Tibial artery (tissue), 4 donors: Measurements from ENCODE around the gene FAM78A.
A peak's percentile ranks its signal among the peaks of the same experiment; 100 is the strongest.

Source experiments
- DNase-seq, 2 donors: peaks; one replicate each; pipeline ENCODE4 v3.0.0-alpha.2; 2019
- H3K27ac ChIP-seq, 2 donors: fragments of 200-600 bp; sonication (generic) in 1 of 2; 1 replicate in 1 of 2; 2 replicates in 1 of 2; pipeline ENCODE4 v1.5.1; 2018 to 2019; ENCODE audit warnings: mild to moderate bottlenecking in 1 of 2
- H3K27me3 ChIP-seq, 2 donors: fragments of 200-600 bp; sonication (generic) in 1 of 2; one replicate each; pipeline versions ENCODE4 v1.5.1 to v1.6.0; 2016 to 2019
- H3K36me3 ChIP-seq, 3 donors: fragments of 200-600 bp; sonication (generic) in 2 of 3; one replicate each; pipeline ENCODE4 v1.5.1; 2016 to 2019; ENCODE audit warnings: mild to moderate bottlenecking in 2 of 3
- H3K4me1 ChIP-seq, 4 donors: fragments of 200-600 bp; sonication (generic) in 2 of 4; 1 replicate in 3 of 4; 2 replicates in 1 of 4; pipeline ENCODE4 v1.5.1; 2016 to 2019
- H3K4me3 ChIP-seq, 2 donors: fragments of 200-600 bp; sonication (generic) in 1 of 2; 1 replicate in 1 of 2; 2 replicates in 1 of 2; pipeline ENCODE4 v1.5.1; 2018 to 2019; ENCODE audit warnings: mild to moderate bottlenecking in 2 of 2
- H3K9me3 ChIP-seq, 3 donors: fragments of 200-600 bp; sonication (generic) in 1 of 3; one replicate each; pipeline ENCODE4 v1.5.1; 2016 to 2019
- CTCF ChIP-seq, 2 experiments: fragments of 200-600 bp in 1 of 2; fragments of 450-650 bp in 1 of 2; IDR thresholded peaks; one replicate each; pipeline ENCODE4 v1.5.1; 2017 to 2019; ENCODE audit warnings: antibody characterized with exemption in 2 of 2, mild to moderate bottlenecking in 1 of 2, moderate library complexity in 1 of 2
- intact Hi-C: fragments of 100-400 bp; cut with DNase I; formaldehyde crosslinking; loops from one replicate; pipeline ENCODE4 v1.15.0; 2023; ENCODE audit warnings: low total_unique reads

The FAM78A gene

GRCh38 chr9:131237931-131238401 lies 38.3 kb downstream of the FAM78A start:
- Histone ChIP-seq H3K27me3 (peaks cover 0 to 17% of the 10 kb centered on the region in 2 donors), H3K36me3 (peaks cover 7 to 34% (median 22%) of the 10 kb centered on the region in 3 donors), H3K4me3 (peak overlapping the region in 1 of 2 donors; percentile 6), H3K4me1 (peaks cover 0 to 15% (median 11%) of the 10 kb centered on the region in 4 donors), H3K27ac (no peak overlapping the region), H3K9me3 (no peaks in the 10 kb centered on the region)
- DNase-seq: peak; percentile 58 to 80
- TF ChIP-seq CTCF (IDR thresholded peaks at IDR 0.05): no peak
- intact Hi-C loops: no loop called here

GRCh38 chr9:131237291-131237690 lies 39.0 kb downstream of the FAM78A start:
- Histone ChIP-seq H3K4me1 (peaks cover 0 to 15% (median 11%) of the 10 kb centered on the region in 4 donors), H3K27me3 (peaks cover 0 to 17% of the 10 kb centered on the region in 2 donors), H3K27ac (no peak overlapping the region), H3K9me3 (no peaks in the 10 kb centered on the region), H3K36me3 (peaks cover 13 to 40% (median 28%) of the 10 kb centered on the region in 3 donors), H3K4me3 (no peak overlapping the region)
- intact Hi-C loops: no loop called here
- no peak for TF ChIP-seq CTCF (IDR thresholded peaks at IDR 0.05)
- DNase-seq: no peak

- Histone ChIP-seq H3K4me3 (no peak overlapping the region), H3K9me3 (no peaks in the 10 kb centered on the region), H3K4me1 (peaks cover 0 to 15% (median 11%) of the 10 kb centered on the region in 4 donors), H3K27me3 (peaks cover 0 to 17% of the 10 kb centered on the region in 2 donors), H3K27ac (no peak overlapping the region), H3K36me3 (peaks cover 18 to 46% (median 33%) of the 10 kb centered on the region in 3 donors)
- no peak for TF ChIP-seq CTCF (IDR thresholded peaks at IDR 0.05)
- no peak for DNase-seq
- intact Hi-C loops: no loop called here
These were observed 39.5 kb downstream of the FAM78A start for GRCh38 chr9:131236761-131237160.

GRCh38 chr9:131236161-131236560 lies 40.1 kb downstream of the FAM78A start:
- H3K27me3 ChIP-seq: peaks cover 0 to 15% of the 10 kb centered on the region in 2 donors
- no peaks in the 10 kb centered on the region for H3K9me3 ChIP-seq
- no peak overlapping the region for H3K4me3 ChIP-seq
- peaks cover 0 to 15% (median 11%) of the 10 kb centered on the region in 4 donors for H3K4me1 ChIP-seq
- DNase-seq: no peak
- no peak for TF ChIP-seq CTCF (IDR thresholded peaks at IDR 0.05)
- peaks cover 24 to 52% (median 37%) of the 10 kb centered on the region in 3 donors for H3K36me3 ChIP-seq
- H3K27ac ChIP-seq: no peak overlapping the region
- intact Hi-C loops: no loop called here

- Histone ChIP-seq H3K36me3 (peaks cover 31 to 59% (median 44%) of the 10 kb centered on the region in 3 donors), H3K27me3 (peaks cover 0 to 9% of the 10 kb centered on the region in 2 donors), H3K4me3 (no peak overlapping the region), H3K4me1 (peaks cover 0 to 15% (median 11%) of the 10 kb centered on the region in 4 donors), H3K27ac (no peak overlapping the region), H3K9me3 (no peaks in the 10 kb centered on the region)
- no peak for TF ChIP-seq CTCF (IDR thresholded peaks at IDR 0.05)
- no peak for DNase-seq
- intact Hi-C loops: no loop called here
These were observed 40.8 kb downstream of the FAM78A start for GRCh38 chr9:131235480-131235851.
